Limb (tissue), 2 donors: ENCODE data around the gene CDKAL1.
A peak's percentile ranks its signal among the peaks of the same experiment; 100 is the strongest.

Experiments used
- DNase-seq, 2 donors: peaks; one replicate each; pipeline ENCODE4 v3.0.0-alpha.2; 2016; ENCODE audit errors: extremely low spot score in 2 of 2

CDKAL1 gene

GRCh38 chr6:21099338-21100314, 565.4 kb downstream of the CDKAL1 start:
- no peak for DNase-seq

DNA sequence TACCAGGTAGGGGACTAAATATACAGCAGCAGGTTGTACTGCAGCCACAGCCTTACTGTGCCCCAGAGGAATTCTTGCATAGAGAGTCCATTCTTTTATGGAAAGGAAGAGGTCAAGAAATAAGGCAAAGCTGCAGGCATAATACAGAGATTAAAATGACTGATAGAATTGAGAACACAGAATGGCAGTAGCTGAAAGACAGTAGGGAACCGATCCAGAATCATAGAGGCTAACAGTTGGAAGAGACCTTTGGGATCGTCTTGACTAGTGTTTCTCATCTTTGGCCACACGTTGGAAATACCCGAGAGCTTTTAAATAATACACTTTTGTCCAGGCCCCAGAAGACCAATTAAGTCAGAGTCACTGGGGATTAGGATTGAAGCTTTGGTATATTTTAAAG, 566.7 kb downstream of the CDKAL1 start:
- no peak for DNase-seq

DNA sequence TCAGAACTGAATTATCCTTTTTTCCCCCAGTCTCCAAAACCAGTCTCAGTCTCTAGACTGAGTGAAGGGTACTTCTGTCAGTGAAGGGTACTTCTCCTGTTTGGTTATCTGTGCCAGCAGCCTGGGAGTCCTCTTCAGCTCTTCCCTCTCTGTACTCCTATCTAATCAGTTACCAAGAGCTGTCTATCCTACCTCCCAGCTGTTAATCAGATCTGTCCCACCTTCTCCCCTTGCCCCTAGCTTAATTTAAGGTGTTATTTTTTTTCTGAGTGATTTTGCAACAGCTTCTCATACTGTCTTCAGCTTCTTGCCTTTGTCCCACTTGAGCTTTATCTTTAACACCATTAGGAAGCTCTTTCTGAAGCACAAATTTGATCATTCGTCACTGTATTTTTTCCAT, 567.4 kb downstream of the CDKAL1 start:
- DNase-seq, result no peak

DNA sequence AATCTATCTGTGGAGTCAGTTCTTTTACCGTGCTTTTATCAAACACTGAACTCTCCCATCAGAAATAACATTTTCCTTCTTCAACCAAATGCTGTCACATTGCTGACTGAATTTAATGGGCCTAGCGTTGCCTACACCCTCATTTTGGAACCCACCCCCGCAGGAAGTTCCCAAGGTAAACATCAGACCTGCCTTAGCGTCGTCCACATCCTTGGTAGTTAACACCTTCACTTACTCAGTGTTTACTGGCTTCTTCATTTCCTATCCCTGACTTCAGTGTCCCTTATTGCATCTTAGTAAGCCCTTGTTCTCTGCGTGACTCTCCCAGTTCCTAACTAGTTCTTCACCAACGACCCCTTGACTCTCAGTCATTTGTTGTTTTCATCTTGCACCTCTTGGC, 567.9 kb downstream of the CDKAL1 start:
- no peak for DNase-seq

- DNase-seq, result no peak
Measured at GRCh38 chr6:21102624-21103023, 568.4 kb downstream of the CDKAL1 start.

GRCh38 chr6:21103626-21104224, 569.5 kb downstream of the CDKAL1 start:
- DNase-seq, result no peak

- DNase-seq, result no peak
Measured at GRCh38 chr6:21104288-21104687, 570.0 kb downstream of the CDKAL1 start.

GRCh38 chr6:21107796-21108195, 573.5 kb downstream of the CDKAL1 start:
- no peak for DNase-seq

DNA sequence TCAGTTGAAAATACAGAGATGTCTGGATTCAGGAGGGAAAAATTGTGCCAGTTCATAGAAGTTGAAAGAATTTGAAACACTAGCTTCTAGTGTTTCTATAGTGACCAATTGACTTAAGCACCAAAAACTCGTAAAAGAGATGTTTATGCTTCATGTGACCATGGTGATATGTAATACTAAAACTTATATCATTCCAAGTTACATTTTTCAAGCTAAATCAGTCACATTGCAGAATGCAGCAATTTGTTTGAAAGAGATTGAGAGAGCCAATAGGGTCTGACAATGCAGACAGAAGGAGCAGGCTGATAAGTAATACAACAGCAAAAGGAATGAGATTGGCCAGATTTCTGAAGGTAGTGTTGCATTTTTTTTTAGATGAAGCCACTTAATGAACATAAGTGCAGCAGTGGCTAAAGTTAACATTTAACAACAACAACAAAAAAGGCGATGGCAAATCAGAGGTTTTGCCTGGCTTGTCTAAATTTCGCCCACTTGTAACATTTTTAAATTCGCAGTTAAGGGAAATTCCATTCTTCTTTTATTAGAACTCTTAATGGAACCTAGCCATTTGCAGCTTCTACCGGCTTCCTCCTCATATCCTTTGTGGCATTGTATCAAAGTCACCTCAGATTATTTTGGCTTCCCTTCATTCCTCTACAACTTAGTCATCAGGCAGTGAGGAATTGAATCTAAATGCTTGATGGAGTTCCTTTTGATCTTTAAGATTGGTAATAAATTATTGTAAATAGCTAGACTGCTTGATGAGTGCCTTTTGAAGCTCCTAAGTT, 575.3 kb downstream of the CDKAL1 start:
- peak in 1 of 2 donors; percentile 81 for DNase-seq

DNA sequence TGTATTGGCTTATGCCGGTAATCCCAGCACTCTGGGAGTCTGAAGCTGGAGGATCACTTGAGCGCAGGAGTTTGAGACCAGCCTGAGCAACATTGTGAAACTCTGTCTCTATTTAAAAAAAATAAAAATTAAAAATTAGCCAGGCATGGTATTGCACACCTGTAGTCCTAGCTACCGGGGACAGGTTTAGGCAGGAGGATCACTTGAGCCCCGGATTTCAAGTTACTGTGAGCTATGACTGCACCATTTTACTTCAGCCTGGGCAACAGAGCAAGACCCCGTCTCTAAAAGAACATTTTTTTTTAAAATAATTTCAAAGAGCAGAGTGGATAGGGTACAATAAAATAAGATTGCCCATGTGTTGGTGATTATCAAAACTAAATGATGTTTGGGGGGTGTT, 576.4 kb downstream of the CDKAL1 start:
- no peak for DNase-seq

DNA sequence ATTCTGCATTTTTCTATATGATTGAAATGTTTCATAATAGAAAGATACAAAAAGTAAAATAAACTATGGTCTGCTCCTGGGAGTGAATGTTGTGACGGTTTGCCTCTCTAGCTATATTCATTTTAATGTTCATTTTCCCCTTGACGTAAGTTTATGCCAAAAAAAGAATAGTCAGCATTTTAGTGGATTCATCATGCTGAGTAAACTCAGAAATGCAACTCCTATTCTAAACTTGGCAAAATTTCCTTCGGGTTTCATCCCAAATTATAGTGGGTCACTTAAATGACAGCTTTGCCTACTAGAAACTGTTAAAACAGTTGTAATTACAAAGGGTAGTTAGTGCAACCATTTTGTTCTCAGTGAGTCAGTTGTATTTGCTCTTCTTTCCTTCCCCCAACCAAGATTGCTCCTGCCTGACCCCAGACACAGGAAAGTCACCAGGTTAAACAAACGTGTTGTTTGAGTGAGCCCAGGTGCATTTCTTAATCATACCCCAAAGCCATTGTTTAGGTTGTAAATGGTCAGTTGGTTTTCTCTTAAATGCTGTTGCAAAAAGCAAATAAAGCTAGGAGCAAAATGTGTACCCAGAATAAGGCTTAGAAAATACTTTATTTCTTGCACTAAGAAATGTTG, 577.0 kb downstream of the CDKAL1 start:
- DNase-seq, result no peak

GRCh38 chr6:21115111-21115510, 580.9 kb downstream of the CDKAL1 start:
- DNase-seq, result no peak

GRCh38 chr6:21116736-21117135, 582.5 kb downstream of the CDKAL1 start:
- DNase-seq, result no peak

GRCh38 chr6:21118216-21118780, 584.0 kb downstream of the CDKAL1 start:
- no peak for DNase-seq

- DNase-seq, result no peak
Measured at GRCh38 chr6:21121636-21122136, 587.4 kb downstream of the CDKAL1 start.

- no peak for DNase-seq
Measured at GRCh38 chr6:21123507-21124436, 589.5 kb downstream of the CDKAL1 start.

DNA sequence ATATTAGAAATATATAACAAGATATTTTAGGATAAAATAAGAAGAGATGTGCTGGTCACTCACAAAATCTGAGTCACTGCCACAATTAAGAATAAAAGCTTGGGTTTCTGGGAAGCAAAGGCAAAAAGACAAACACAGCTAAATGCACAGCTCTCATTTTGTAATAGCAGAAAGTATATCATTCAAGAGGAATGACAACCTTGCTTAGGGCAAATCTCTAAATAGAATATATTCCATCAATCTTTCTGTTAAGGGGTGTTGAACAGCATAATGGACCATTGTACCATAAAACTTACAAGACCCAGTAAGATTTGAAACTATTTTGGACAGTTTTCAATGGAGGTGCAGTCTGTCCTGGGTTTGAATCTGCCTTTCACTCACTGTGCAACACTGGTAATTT, 594.3 kb downstream of the CDKAL1 start:
- no peak for DNase-seq

GRCh38 chr6:21131406-21131805, 597.1 kb downstream of the CDKAL1 start:
- DNase-seq, result no peak

DNA sequence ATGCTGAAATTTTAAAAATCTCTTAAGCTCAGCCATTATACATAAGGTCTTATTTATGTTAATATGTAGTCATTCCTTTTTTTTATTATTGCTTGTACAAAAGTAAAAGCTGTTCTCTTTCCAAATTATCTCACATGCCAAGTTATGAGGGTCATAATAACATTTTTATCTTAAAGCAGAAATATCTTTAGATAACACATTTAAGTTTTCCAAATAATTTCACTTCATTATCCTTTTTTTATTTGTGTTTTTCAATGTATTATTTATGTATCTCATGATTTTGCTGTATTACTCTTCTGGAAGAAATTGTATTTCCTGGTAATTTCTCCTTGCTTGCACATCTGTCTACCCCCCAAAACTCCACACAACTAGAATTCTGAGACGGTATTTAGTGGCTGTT, 598.2 kb downstream of the CDKAL1 start:
- no peak for DNase-seq
